ENCODE data around the gene MBD6. TPM values are rescaled to one million over a fixed set of nuclear protein-coding genes. Genes with fewer than 3 reads are reported as not detected.

The MBD6 gene
- total and polyA plus RNA-seq, 7 donors = 13.5 to 52.8 (median 16.2) TPM

DNA sequence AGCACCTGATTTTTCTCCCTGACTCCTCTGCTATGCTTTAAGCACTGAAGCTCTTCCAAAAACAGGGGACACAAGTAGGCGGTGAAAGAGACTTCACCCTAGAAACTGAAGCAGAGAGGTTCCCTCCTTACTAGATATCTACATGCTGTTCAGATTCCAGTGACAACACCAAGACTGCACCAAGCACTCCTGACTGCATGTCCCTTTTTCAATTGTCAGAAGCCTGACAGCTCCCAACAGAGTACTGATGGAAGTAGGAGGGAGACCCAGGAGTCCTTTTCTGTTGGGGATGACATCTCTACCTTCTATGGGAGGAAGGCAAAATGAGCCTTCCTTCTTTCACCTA is 13.9 kb downstream of the MBD6 start:
- peaks cover 30 to 72% (median 41%) of the 10 kb centered on the region in 4 donors for H3K36me3 ChIP-seq
- no peak for DNase-seq
- H3K9me3 ChIP-seq = no peaks in the 10 kb centered on the region
- H3K27me3 ChIP-seq = no peaks in the 10 kb centered on the region
- no peak overlapping the region for H3K4me3 ChIP-seq
- intact Hi-C loops (cut with DNase I) = no loop called here
- WGBS, 2 donors = 96 to 97% methylated on average over 1 of the region's 1 CpG
- TF ChIP-seq POLR2A (IDR thresholded peaks at IDR 0.05) (no peak), EP300 (IDR thresholded peaks at IDR 0.05) (no peak), POLR2AphosphoS5 (IDR thresholded peaks at IDR 0.05) (no peak)
- TF ChIP-seq, protein P1, sequence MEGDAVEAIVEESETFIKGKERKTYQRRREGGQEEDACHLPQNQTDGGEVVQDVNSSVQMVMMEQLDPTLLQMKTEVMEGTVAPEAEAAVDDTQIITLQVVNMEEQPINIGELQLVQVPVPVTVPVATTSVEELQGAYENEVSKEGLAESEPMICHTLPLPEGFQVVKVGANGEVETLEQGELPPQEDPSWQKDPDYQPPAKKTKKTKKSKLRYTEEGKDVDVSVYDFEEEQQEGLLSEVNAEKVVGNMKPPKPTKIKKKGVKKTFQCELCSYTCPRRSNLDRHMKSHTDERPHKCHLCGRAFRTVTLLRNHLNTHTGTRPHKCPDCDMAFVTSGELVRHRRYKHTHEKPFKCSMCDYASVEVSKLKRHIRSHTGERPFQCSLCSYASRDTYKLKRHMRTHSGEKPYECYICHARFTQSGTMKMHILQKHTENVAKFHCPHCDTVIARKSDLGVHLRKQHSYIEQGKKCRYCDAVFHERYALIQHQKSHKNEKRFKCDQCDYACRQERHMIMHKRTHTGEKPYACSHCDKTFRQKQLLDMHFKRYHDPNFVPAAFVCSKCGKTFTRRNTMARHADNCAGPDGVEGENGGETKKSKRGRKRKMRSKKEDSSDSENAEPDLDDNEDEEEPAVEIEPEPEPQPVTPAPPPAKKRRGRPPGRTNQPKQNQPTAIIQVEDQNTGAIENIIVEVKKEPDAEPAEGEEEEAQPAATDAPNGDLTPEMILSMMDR (IDR thresholded peaks at IDR 0.05) = no peak
- no peak overlapping the region for H3K27ac ChIP-seq
- peaks cover 0 to 11% (median 4%) of the 10 kb centered on the region in 4 donors for H3K4me1 ChIP-seq

DNA sequence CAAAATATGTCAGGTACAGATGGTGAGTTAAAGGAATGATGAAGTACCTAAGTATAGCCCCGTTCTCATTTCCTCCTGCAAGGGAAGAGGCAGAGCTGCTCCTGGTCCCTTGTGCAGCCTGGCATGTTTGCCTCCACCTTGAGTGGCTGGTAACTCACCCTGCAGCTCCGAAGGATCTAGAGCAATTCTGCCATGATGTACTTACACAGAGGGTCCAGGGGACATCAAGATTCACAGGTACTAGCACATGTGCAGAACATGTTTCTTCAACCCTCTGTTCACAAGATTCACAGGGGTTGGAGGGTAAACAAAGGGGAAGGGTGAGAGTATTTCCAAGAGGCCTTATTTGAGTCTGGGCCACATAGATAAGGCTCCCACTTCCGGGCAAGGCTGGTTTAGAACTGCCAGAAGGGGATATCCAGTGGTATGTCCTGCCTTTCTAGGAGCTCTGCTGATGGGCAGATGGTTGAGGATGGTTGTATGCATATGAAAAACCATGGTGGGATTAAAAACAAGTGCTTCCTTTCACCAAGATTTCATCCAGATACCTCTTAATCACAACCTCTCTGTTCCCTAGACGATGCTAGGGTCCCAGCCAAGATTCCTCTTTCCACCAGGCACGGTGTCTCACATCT is 16.6 kb downstream of the MBD6 start:
- H3K27ac ChIP-seq = no peak overlapping the region
- peaks cover 8 to 54% (median 21%) of the 10 kb centered on the region in 4 donors for H3K36me3 ChIP-seq
- no peak overlapping the region for H3K4me3 ChIP-seq
- WGBS, 2 donors = 91% methylated on average over 5 of the region's 5 CpGs
- peaks cover 0 to 19% (median 4%) of the 10 kb centered on the region in 4 donors for H3K4me1 ChIP-seq
- H3K27me3 ChIP-seq = no peaks in the 10 kb centered on the region
- TF ChIP-seq EP300 (IDR thresholded peaks at IDR 0.05) = no peak
- TF ChIP-seq, protein P1 (IDR thresholded peaks at IDR 0.05) = no peak
- no peak for TF ChIP-seq POLR2A (IDR thresholded peaks at IDR 0.05)
- TF ChIP-seq POLR2AphosphoS5 (IDR thresholded peaks at IDR 0.05) = no peak
- intact Hi-C loops (cut with DNase I) = no loop called here
- no peaks in the 10 kb centered on the region for H3K9me3 ChIP-seq
- DNase-seq = no peak

DNA sequence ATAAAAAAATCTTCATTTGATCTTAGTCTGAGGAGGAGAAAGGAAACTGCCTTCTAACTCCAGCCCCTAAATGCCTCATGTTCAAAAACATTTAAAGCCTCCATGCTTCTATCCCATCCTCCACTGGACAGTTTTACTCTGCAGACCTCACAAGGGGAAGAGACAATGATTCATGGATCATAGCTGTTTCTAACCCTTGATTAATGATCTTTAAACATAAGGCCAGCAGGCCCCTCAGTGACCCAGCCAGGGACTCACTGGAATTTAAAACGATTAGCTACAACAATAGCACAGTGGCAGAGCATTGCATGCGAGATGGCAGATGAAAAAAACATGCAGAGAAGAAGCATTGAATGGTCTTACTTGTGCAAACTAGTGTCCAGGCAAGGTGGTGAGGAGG is 18.4 kb downstream of the MBD6 start:
- 23 to 57% methylated on average over 2 of the region's 2 CpGs for WGBS, 2 donors
- H3K36me3 ChIP-seq = peaks cover 0 to 39% (median 10%) of the 10 kb centered on the region in 4 donors

DNA sequence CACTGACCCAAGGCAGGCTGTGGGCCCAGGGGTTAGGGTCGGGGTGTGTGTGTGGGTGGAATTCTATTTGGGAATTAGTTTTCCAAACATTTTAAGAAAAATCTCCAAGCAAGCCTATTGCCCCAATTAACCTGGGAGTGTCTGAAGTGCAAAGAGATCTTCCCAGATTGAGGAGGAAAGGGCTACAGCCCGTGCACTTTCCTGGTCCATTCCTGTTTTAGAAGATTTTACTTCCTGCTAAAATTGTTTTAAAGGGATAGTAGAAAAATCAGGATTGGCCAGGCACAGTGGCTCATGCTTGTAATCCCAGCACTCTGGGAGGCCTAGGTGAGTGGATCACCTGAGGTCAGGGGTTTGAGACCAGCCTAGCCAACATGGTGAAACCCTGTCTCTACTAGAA is 19.1 kb downstream of the MBD6 start:
- peaks cover 0 to 39% (median 10%) of the 10 kb centered on the region in 4 donors for H3K36me3 ChIP-seq
- WGBS, 2 donors = 20 to 55% methylated on average over 2 of the region's 2 CpGs
- intact Hi-C loops (cut with DNase I) = no loop called here

More for the DNA sequence above, 18.4 kb downstream of the MBD6 start:
- H3K27me3 ChIP-seq = no peaks in the 10 kb centered on the region
- no peaks in the 10 kb centered on the region for H3K9me3 ChIP-seq
- peaks cover 0 to 35% (median 18%) of the 10 kb centered on the region in 4 donors for H3K4me1 ChIP-seq
- DNase-seq = no peak
- TF ChIP-seq POLR2AphosphoS5 (IDR thresholded peaks at IDR 0.05) (no peak), EP300 (IDR thresholded peaks at IDR 0.05) (no peak), POLR2A (IDR thresholded peaks at IDR 0.05) (no peak)
- TF ChIP-seq, protein P1 (IDR thresholded peaks at IDR 0.05) = no peak
- no peak overlapping the region for H3K4me3 ChIP-seq
- H3K27ac ChIP-seq = no peak overlapping the region
- intact Hi-C loops (cut with DNase I) = no loop called here

More for the DNA sequence above, 19.1 kb downstream of the MBD6 start:
- TF ChIP-seq POLR2A (IDR thresholded peaks at IDR 0.05) = no peak
- TF ChIP-seq EP300 (IDR thresholded peaks at IDR 0.05) = no peak
- TF ChIP-seq POLR2AphosphoS5 (IDR thresholded peaks at IDR 0.05) = no peak
- TF ChIP-seq, protein P1 (IDR thresholded peaks at IDR 0.05) = no peak
- H3K4me1 ChIP-seq = peaks cover 0 to 38% (median 22%) of the 10 kb centered on the region in 4 donors
- H3K27ac ChIP-seq = no peak overlapping the region
- H3K4me3 ChIP-seq = no peak overlapping the region
- DNase-seq = no peak
- no peaks in the 10 kb centered on the region for H3K9me3 ChIP-seq
- H3K27me3 ChIP-seq = no peaks in the 10 kb centered on the region
